Prostate gland (tissue), 2 donors: ENCODE results near the gene MAP3K7. TPM values are rescaled to one million over a fixed set of nuclear protein-coding genes. Genes with fewer than 3 reads are reported as not detected.

ENCODE experiments used
- DNase-seq: peaks from one replicate; pipeline ENCODE4 v3.0.0-alpha.2; 2019; ENCODE audit warnings: low spot score
- H3K27ac ChIP-seq, 2 donors: fragments of 200-600 bp; sonication (generic); 2 replicates each; pipeline ENCODE4 v1.5.1; 2017 to 2019
- H3K27me3 ChIP-seq: fragments of 200-600 bp; sonication (generic); replicated peaks from 2 replicates; pipeline ENCODE4 v1.5.1; 2019; ENCODE audit not compliant: insufficient read depth
- H3K36me3 ChIP-seq, 2 donors: fragments of 200-600 bp; sonication (generic); 1 replicate in 1 of 2; 2 replicates in 1 of 2; pipeline versions ENCODE4 v1.5.1 to v1.8.1; 2017 to 2019
- H3K4me1 ChIP-seq: fragments of 200-600 bp; sonication (generic); replicated peaks from 2 replicates; pipeline ENCODE4 v1.5.1; 2019
- H3K4me3 ChIP-seq, 2 donors: fragments of 200-600 bp; sonication (generic); 2 replicates each; pipeline ENCODE4 v1.5.1; 2017 to 2019
- H3K9me3 ChIP-seq: fragments of 200-600 bp; sonication (generic); 2 replicates; pipeline ENCODE4 v1.5.1; 2017
- CTCF ChIP-seq, 4 experiments: fragments of 200-600 bp in 2 of 4; fragments of 450-650 bp in 2 of 4; sonication (generic) in 2 of 4; IDR thresholded peaks; 1 replicate in 3 of 4; 2 replicates in 1 of 4; pipeline ENCODE4 v1.5.1; 2016 to 2019; ENCODE audit warnings: antibody characterized with exemption in 4 of 4, mild to moderate bottlenecking in 2 of 4, moderate library complexity in 2 of 4
- POLR2A ChIP-seq: fragments of 450-650 bp; IDR thresholded peaks from one replicate; pipeline ENCODE4 v1.6.1; 2016; ENCODE audit warnings: antibody characterized with exemption, mild to moderate bottlenecking
- POLR2AphosphoS5 ChIP-seq: sonication (generic); formaldehyde crosslinking; IDR thresholded peaks from one replicate; pipeline ENCODE4 v1.6.1; 2017; ENCODE audit warnings: antibody characterized with exemption
- WGBS: methylation state at CpG from one replicate; pipeline ENCODE4 v1.1.5; 2018; 5-methylcytosine and 5-hydroxymethylcytosine counted together
- intact Hi-C: fragments of 100-400 bp; cut with DNase I; formaldehyde crosslinking; loops from one replicate; pipeline ENCODE4 v1.14.2; 2022
- total RNA-seq, 2 donors: library from RNA; depleted of rRNA; stranded (reverse); fragments of >200 nt; gene quantifications; one replicate each; pipeline ENCODE4 v1.1.0, GENCODE V29; 2016

The MAP3K7 gene
- total RNA-seq, result 10 to 100 TPM; 22.2 to 31.0 TPM

- H3K9me3 ChIP-seq, result no peaks in the 10 kb centered on the region
- TF ChIP-seq CTCF (IDR thresholded peaks at IDR 0.05), result no peak
- TF ChIP-seq POLR2A, result peak; percentile 52
- peak; percentile 96 for TF ChIP-seq POLR2AphosphoS5
- DNase-seq, result peak; percentile 89
- no peaks in the 10 kb centered on the region for H3K4me1 ChIP-seq
- no peaks in the 10 kb centered on the region for H3K27me3 ChIP-seq
- WGBS, result under 1% methylated on average over 48 of the region's 58 CpGs
- peak within 1 kb of the TSS; percentile 97 to 99 for H3K4me3 ChIP-seq
- intact Hi-C loops, result no loop called here
- H3K27ac ChIP-seq, result peak within 1 kb of the TSS; percentile 95 to 96
- H3K36me3 ChIP-seq, result no peaks in the 10 kb centered on the region
These were observed at the start of gene MAP3K7 for GRCh38 chr6:90586836-90587638. Gene MAP3K7 (minus strand): TSS chr6:90587072. CDS start chr6:90586883, 189 bp downstream.

- no peaks in the 10 kb centered on the region for H3K9me3 ChIP-seq
- H3K27me3 ChIP-seq, result no peaks in the 10 kb centered on the region
- no peaks in the 10 kb centered on the region for H3K4me1 ChIP-seq
- intact Hi-C loops, result no loop called here
- WGBS, result 8% methylated on average over 1 of the region's 1 CpG
- no peak overlapping the region for H3K4me3 ChIP-seq
- no peak for TF ChIP-seq POLR2A
- no peak for TF ChIP-seq POLR2AphosphoS5
- TF ChIP-seq CTCF (IDR thresholded peaks at IDR 0.05), result peak in 1 of 4 experiments; percentile 15
- H3K27ac ChIP-seq, result no peak overlapping the region
- H3K36me3 ChIP-seq, result no peaks in the 10 kb centered on the region
- DNase-seq, result no peak
These were observed 44.2 kb upstream of the MAP3K7 start for GRCh38 chr6:90631046-90631445.

- Histone ChIP-seq H3K4me1 (no peaks in the 10 kb centered on the region), H3K9me3 (no peaks in the 10 kb centered on the region), H3K36me3 (no peaks in the 10 kb centered on the region), H3K27ac (no peak overlapping the region), H3K27me3 (no peaks in the 10 kb centered on the region), H3K4me3 (no peak overlapping the region)
- WGBS, result 93% methylated on average over 2 of the region's 2 CpGs
- DNase-seq, result no peak
- intact Hi-C loops, result no loop called here
- TF ChIP-seq POLR2AphosphoS5 (no peak), POLR2A (no peak), CTCF (IDR thresholded peaks at IDR 0.05) (no peak)
These were observed 34.7 kb upstream of the MAP3K7 start for GRCh38 chr6:90621581-90621980.

GRCh38 chr6:90619221-90619620, 32.3 kb upstream of the MAP3K7 start:
- no peak overlapping the region for H3K4me3 ChIP-seq
- no peak overlapping the region for H3K27ac ChIP-seq
- H3K27me3 ChIP-seq, result no peaks in the 10 kb centered on the region
- WGBS, result 23% methylated on average over 2 of the region's 2 CpGs
- no peak for TF ChIP-seq CTCF (IDR thresholded peaks at IDR 0.05)
- no peaks in the 10 kb centered on the region for H3K9me3 ChIP-seq
- H3K36me3 ChIP-seq, result no peaks in the 10 kb centered on the region
- intact Hi-C loops, result no loop called here
- DNase-seq, result peak; percentile 57
- H3K4me1 ChIP-seq, result no peaks in the 10 kb centered on the region

GRCh38 chr6:90612313-90612680, 25.4 kb upstream of the MAP3K7 start:
- H3K27me3 ChIP-seq, result peaks cover 2% of the 10 kb centered on the region
- intact Hi-C loops, result no loop called here
- H3K36me3 ChIP-seq, result no peaks in the 10 kb centered on the region
- 91% methylated on average over 6 of the region's 6 CpGs for WGBS
- H3K27ac ChIP-seq, result no peak overlapping the region
- no peak for DNase-seq
- no peak overlapping the region for H3K4me3 ChIP-seq
- TF ChIP-seq POLR2AphosphoS5, result no peak
- TF ChIP-seq CTCF (IDR thresholded peaks at IDR 0.05), result no peak
- TF ChIP-seq POLR2A, result no peak
- no peaks in the 10 kb centered on the region for H3K4me1 ChIP-seq
- no peaks in the 10 kb centered on the region for H3K9me3 ChIP-seq
